AG04450 (cell line): Measurements from ENCODE around the gene UQCRQ. TPM values are rescaled to one million over a fixed set of nuclear protein-coding genes. Genes with fewer than 3 reads are reported as not detected.

Experiments
- CTCF ChIA-PET: fragments of 300-600, 350-600 bp; formaldehyde crosslinking; extraction: SDS; loops from one replicate; lab custom pipeline; 2022; ENCODE audit warnings: antibody characterized with exemption, inconsistent platforms; lab: Charles Lee
- POLR2A ChIA-PET: fragments of 350-600 bp; formaldehyde crosslinking; extraction: SDS; loops from one replicate; lab custom pipeline; 2021; ENCODE audit warnings: antibody characterized with exemption, inconsistent platforms; lab: Yijun Ruan, JAX
- DNase-seq: peaks from one replicate; pipeline ENCODE4 v3.0.0-alpha.2; 2011; ENCODE audit warnings: low read depth, low spot score
- H3K27ac ChIP-seq: one replicate; pipeline ENCODE4 v1.5.1; 2012; ENCODE audit warnings: low read depth, low read length, control low read depth
- H3K27me3 ChIP-seq: one replicate; pipeline ENCODE4 v1.6.0; 2012; ENCODE audit warnings: low read length; ENCODE audit not compliant: control insufficient read depth, insufficient read depth
- H3K4me3 ChIP-seq: 2 replicates; pipeline ENCODE4 v1.5.1; 2011; ENCODE audit warnings: mild to moderate bottlenecking, low read depth, low read length, control low read depth
- H3K9me3 ChIP-seq: 2 replicates; pipeline ENCODE4 v1.5.1; 2012; ENCODE audit warnings: low read length; ENCODE audit not compliant: control insufficient read depth, insufficient read depth
- polyA plus RNA-seq: library from polyadenylated mRNA; depleted of rRNA; stranded (reverse); fragments of >200 nt; gene quantifications from 2 replicates; pipeline ENCODE4 v1.2.3, GENCODE V29; 2011
- TF ChIP-seq, protein P1 (sequence below): IDR thresholded peaks from 2 replicates; pipeline ENCODE4 v1.5.1; 2011; ENCODE audit warnings: low read depth, low read length, control low read depth, inconsistent platforms

UQCRQ gene
- polyA plus RNA-seq, 1 experiment: 318 TPM

GRCh38 chr5:132860742-132861141 is 5.7 kb upstream of the UQCRQ start:
- Histone ChIP-seq H3K27ac (no peak overlapping the region), H3K9me3 (no peaks in the 10 kb centered on the region), H3K4me3 (no peak overlapping the region), H3K27me3 (no peaks in the 10 kb centered on the region)
- DNase-seq: no peak
- TF ChIP-seq, protein P1, sequence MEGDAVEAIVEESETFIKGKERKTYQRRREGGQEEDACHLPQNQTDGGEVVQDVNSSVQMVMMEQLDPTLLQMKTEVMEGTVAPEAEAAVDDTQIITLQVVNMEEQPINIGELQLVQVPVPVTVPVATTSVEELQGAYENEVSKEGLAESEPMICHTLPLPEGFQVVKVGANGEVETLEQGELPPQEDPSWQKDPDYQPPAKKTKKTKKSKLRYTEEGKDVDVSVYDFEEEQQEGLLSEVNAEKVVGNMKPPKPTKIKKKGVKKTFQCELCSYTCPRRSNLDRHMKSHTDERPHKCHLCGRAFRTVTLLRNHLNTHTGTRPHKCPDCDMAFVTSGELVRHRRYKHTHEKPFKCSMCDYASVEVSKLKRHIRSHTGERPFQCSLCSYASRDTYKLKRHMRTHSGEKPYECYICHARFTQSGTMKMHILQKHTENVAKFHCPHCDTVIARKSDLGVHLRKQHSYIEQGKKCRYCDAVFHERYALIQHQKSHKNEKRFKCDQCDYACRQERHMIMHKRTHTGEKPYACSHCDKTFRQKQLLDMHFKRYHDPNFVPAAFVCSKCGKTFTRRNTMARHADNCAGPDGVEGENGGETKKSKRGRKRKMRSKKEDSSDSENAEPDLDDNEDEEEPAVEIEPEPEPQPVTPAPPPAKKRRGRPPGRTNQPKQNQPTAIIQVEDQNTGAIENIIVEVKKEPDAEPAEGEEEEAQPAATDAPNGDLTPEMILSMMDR: no peak
- POLR2A ChIA-PET: no interaction called here
- CTCF ChIA-PET: interaction anchor here (0.7 to 2.8 kb wide), 7 partner anchors 22 to 474 kb away, joined by 3 to 11 read pairs (median 4); partner anchors contain the start of gene SHROOM1

DNA sequence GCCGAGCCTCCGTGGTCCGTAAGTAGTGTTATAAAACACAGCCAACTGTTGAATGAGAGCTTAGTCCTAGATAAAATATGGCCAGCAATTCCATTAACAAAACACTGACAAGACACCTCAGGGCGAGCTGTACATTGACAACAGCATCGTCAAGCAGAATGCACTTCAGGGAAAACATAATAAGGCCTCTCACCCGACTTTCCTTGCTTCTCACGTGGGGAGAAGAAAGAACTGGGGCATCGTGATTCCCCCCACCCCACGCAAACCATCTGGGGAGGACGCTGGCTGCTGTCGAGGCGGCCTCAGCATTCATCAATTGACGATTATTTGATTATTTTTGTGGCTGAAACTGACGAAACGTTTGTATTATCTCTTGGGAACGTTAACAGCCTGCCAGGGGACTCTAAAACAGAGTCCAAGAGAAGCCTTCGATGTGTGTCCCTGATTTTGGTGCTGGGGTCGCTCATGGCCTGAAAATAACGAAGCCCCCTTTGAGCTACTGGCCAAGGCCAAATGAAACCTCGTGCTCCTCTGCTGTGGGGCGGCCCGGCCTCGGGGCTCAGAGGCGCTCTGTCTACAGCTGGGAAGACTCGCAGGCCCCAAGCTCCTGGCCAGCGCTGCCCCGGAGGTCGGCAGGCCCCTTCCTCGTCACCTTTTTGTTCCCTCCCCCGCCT is 637 bp upstream of the UQCRQ start:
- H3K27ac ChIP-seq: peak overlapping the region; percentile 94
- peak overlapping the region; percentile 97 for H3K4me3 ChIP-seq
- no peaks in the 10 kb centered on the region for H3K27me3 ChIP-seq
- no peaks in the 10 kb centered on the region for H3K9me3 ChIP-seq
- TF ChIP-seq, protein P1: no peak
- no peak for DNase-seq
- ChIA-PET CTCF (interaction anchor here (1.1 to 3.0 kb wide), 7 partner anchors 12 to 480 kb away, joined by 3 to 23 read pairs (median 7); partner anchors contain the start of gene SHROOM1), POLR2A (interaction anchor here (0.5 to 1.9 kb wide), 11 partner anchors 11 to 148 kb away, joined by 3 to 12 read pairs (median 4); partner anchors contain the start of gene SHROOM1)

- TF ChIP-seq, protein P1: no peak
- H3K4me3 ChIP-seq: peak overlapping the region; percentile 97
- DNase-seq: no peak
- H3K27ac ChIP-seq: peak overlapping the region; percentile 94
- no peaks in the 10 kb centered on the region for H3K9me3 ChIP-seq
- CTCF ChIA-PET: interaction anchor here (0.9 to 3.0 kb wide), 7 partner anchors 16 to 481 kb away, joined by 3 to 18 read pairs (median 5); no protein-coding TSS in a partner anchor
- POLR2A ChIA-PET: interaction anchor here (0.6 to 1.9 kb wide), 6 partner anchors 17 to 95 kb away, joined by 3 to 12 read pairs (median 4); partner anchors contain the start of gene SHROOM1
- H3K27me3 ChIP-seq: no peaks in the 10 kb centered on the region
Observed at GRCh38 chr5:132867046-132867451, 607 bp downstream of the UQCRQ start.

DNA sequence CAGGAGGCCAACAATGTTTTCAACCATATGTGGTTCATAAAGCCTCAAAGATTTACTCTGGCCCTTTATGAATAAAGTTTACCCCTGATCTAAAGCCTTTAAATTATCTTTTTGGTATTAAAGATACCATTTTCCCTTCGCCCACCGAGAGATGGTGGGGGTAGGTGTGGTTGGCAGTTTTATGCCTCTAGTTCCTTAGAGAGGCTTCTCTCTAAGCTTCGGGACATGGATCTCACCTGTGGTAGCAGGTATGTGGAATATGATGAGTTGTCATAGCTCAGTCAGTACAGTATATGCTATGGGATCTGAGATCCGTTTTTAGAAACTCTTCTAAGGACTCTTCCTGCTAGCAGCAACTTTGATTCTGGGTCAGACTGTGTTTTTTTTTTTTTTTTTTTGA is 2.3 kb downstream of the UQCRQ start:
- Histone ChIP-seq H3K27ac (no peak overlapping the region), H3K9me3 (no peaks in the 10 kb centered on the region), H3K27me3 (no peaks in the 10 kb centered on the region), H3K4me3 (no peak overlapping the region)
- DNase-seq: no peak
- POLR2A ChIA-PET: interaction anchor here (0.7 to 1.2 kb wide), 3 partner anchors 29 to 1574 kb away, joined by 3 to 6 read pairs (median 5); no protein-coding TSS in a partner anchor
- CTCF ChIA-PET: interaction anchor here (1.0 to 1.5 kb wide), 5 partner anchors 14 to 482 kb away, joined by 3 to 8 read pairs (median 4); no protein-coding TSS in a partner anchor
- TF ChIP-seq, protein P1: no peak

- DNase-seq: no peak
- ChIA-PET CTCF (interaction anchor here (1.1 to 1.8 kb wide), 2 partner anchors 12 to 50 kb away, joined by 4 to 5 read pairs; no protein-coding TSS in a partner anchor), POLR2A (no interaction called here)
- Histone ChIP-seq H3K27me3 (no peaks in the 10 kb centered on the region), H3K27ac (peak overlapping the region; percentile 11), H3K4me3 (no peak overlapping the region), H3K9me3 (no peaks in the 10 kb centered on the region)
- TF ChIP-seq, protein P1: no peak
Observed at GRCh38 chr5:132870801-132871200, 4.4 kb downstream of the UQCRQ start.
